Endothelial cell (in vitro differentiated cells): ENCODE measurements around the gene UQCRQ. TPM values are rescaled to one million over a fixed set of nuclear protein-coding genes. Genes with fewer than 3 reads are reported as not detected.

ENCODE experiments used
- DNase-seq: peaks from one replicate; pipeline ENCODE4 v3.0.0; 2021; ENCODE audit warnings: low spot score
- H3K27ac Mint-ChIP-seq: one replicate; pipeline ENCODE4 v1.8.0; 2021; ENCODE audit warnings: mixed read lengths, inconsistent platforms; ENCODE audit not compliant: unreplicated experiment
- H3K27me3 Mint-ChIP-seq: one replicate; pipeline ENCODE4 v1.8.0; 2021; ENCODE audit warnings: mild to moderate bottlenecking, moderate library complexity, mixed read lengths, inconsistent platforms; ENCODE audit not compliant: unreplicated experiment
- H3K36me3 Mint-ChIP-seq: one replicate; pipeline ENCODE4 v1.8.0; 2021; ENCODE audit warnings: mild to moderate bottlenecking, low read depth, mixed read lengths, inconsistent platforms; ENCODE audit not compliant: unreplicated experiment
- H3K4me1 Mint-ChIP-seq: one replicate; pipeline ENCODE4 v1.8.0; 2021; ENCODE audit warnings: mild to moderate bottlenecking, mixed read lengths, inconsistent platforms; ENCODE audit not compliant: unreplicated experiment
- H3K4me3 Mint-ChIP-seq: one replicate; pipeline ENCODE4 v1.8.0; 2021; ENCODE audit warnings: mild to moderate bottlenecking, mixed read lengths, inconsistent platforms; ENCODE audit not compliant: unreplicated experiment
- H3K9me3 Mint-ChIP-seq: one replicate; pipeline ENCODE4 v1.8.0; 2021; ENCODE audit warnings: mixed read lengths, inconsistent platforms; ENCODE audit not compliant: unreplicated experiment
- total RNA-seq: library from RNA; stranded (reverse); fragmentation: NEBNext Ultra II Directional; extraction: Animal tissue kit (Norgen Biotek cat#: 25700); gene quantifications from one replicate; pipeline ENCODE4 v1.2.1, GENCODE V29; 2021; ENCODE audit not compliant: unreplicated experiment
- TF ChIP-seq, protein P1 (sequence below): fragments of 200-600 bp; sonication (generic); IDR thresholded peaks from one replicate; pipeline ENCODE4 v1.5.0; 2021; ENCODE audit warnings: antibody characterized with exemption; ENCODE audit not compliant: unreplicated experiment

UQCRQ gene
- total RNA-seq, 1 donor from 2014 or later, result 152 TPM

DNA sequence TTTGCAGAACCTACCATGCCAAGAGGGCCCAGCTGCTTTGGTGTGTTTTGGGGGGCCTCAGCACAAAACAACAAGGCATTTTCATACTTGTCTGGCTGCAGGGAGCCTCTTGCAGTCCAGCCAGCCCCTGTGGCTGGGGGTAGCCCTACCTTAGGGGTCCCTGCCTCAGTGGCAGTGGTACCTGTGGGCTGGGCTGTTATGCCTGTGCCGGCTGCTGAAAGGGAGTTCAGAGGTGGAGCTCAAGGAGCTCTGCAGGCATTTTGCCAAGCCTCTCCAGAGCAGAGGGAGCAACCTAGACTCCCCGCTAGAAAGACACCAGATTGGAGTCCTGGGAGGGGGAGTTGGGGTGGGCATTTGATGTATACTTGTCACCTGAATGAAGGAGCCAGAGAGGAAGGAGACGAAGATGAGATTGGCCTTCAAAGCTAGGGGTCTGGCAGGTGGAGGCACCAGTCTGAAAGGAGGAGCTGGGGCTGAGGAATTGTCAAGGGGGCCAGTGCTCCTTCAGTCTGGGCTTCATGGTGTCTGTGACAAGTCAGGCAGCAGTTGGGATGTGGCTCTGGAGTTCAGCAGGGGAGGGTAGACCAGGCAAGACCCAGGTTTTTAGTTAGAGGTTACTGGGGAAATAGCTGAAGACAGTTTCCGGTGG lies 37.5 kb upstream of the UQCRQ start:
- H3K4me1 Mint-ChIP-seq, result peaks cover 19% of the 10 kb centered on the region
- peaks cover 16% of the 10 kb centered on the region for H3K27me3 Mint-ChIP-seq
- peaks cover 5% of the 10 kb centered on the region for H3K36me3 Mint-ChIP-seq
- no peaks in the 10 kb centered on the region for H3K9me3 Mint-ChIP-seq
- H3K27ac Mint-ChIP-seq, result no peak overlapping the region
- no peak for DNase-seq
- TF ChIP-seq, protein P1, sequence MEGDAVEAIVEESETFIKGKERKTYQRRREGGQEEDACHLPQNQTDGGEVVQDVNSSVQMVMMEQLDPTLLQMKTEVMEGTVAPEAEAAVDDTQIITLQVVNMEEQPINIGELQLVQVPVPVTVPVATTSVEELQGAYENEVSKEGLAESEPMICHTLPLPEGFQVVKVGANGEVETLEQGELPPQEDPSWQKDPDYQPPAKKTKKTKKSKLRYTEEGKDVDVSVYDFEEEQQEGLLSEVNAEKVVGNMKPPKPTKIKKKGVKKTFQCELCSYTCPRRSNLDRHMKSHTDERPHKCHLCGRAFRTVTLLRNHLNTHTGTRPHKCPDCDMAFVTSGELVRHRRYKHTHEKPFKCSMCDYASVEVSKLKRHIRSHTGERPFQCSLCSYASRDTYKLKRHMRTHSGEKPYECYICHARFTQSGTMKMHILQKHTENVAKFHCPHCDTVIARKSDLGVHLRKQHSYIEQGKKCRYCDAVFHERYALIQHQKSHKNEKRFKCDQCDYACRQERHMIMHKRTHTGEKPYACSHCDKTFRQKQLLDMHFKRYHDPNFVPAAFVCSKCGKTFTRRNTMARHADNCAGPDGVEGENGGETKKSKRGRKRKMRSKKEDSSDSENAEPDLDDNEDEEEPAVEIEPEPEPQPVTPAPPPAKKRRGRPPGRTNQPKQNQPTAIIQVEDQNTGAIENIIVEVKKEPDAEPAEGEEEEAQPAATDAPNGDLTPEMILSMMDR, result no peak
- peak overlapping the region; percentile 80 for H3K4me3 Mint-ChIP-seq

DNA sequence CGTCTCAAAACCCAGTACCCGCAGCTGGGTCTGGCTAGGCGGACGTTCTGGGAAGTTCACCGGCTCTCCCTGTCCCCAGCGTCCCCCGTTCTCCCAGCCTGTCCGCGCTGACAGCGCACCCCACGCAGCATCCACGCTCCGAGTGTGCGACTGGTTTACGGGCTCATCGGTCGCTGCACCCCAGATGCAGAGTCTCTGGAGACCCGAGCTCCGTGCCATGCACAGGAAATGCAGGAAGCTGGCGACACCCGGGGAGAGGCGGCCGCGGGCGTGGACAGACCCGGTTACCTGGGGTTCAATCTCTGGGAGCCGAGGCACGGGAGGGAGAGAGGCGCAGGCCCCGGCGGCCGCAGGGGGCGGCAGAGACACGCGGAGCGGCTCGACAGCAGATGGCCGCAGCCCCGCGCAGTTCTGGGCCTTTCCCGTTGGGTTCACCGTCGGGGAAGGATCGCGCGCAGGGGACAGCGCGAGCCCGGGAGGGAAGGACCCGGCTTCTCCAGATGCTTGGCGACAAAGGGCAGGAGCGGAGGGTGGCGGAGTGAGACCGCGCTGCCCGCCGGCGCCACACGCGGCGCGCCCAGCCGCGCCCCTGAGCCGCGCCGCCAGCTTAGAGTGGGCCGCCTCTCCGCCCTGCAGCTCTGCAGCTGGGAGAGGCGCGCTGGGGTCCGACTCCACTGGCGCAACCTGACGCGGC lies 36.6 kb upstream of the UQCRQ start:
- no peaks in the 10 kb centered on the region for H3K9me3 Mint-ChIP-seq
- TF ChIP-seq, protein P1, result peak; percentile 65
- peaks cover 19% of the 10 kb centered on the region for H3K4me1 Mint-ChIP-seq
- H3K4me3 Mint-ChIP-seq, result peak overlapping the region; percentile 81
- peaks cover 5% of the 10 kb centered on the region for H3K36me3 Mint-ChIP-seq
- peak; percentile 79 for DNase-seq
- peaks cover 16% of the 10 kb centered on the region for H3K27me3 Mint-ChIP-seq
- no peak overlapping the region for H3K27ac Mint-ChIP-seq

DNA sequence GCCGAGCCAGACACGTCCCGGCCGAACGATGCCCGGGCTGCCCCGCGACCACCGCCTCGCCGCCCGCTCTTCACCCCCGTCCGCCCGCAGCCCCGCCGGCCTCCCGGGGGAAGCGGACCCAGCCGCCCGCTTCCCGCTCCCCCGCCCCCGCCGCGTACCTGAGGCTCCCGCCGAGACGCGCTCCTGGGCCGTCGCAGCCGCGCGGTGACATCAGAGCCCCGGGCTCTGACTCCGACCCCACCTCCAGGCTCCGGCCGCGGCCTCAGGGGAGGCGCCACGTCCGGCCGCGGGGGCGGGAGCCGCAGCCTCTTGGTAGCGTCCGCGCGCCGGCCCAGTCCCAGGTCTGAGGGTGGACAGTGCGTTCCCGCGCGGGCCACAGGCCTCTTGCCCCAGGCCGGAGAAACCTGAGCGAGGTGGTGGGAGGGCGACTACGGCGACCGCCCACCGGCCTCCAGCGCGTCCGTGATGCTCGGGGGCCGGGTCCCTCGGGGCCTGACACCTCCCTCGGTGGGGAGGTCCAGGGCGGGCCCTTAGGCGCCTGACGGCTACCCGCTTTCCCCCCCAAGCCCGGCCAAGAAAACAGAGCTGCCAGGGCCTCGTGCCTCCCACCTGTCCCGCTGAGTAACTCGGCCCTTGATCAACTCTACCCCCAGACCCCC lies 35.9 kb upstream of the UQCRQ start, which contains the start of gene SHROOM1:
TSS of gene SHROOM1 (minus strand) at position 212 of the 659 bp plus-strand sequence. CDS start 4,507 bp downstream, outside the sequence.
- Mint-ChIP-seq H3K9me3 (no peaks in the 10 kb centered on the region), H3K4me3 (peak within 1 kb of the TSS; percentile 88), H3K27me3 (peaks cover 13% of the 10 kb centered on the region), H3K27ac (peak within 1 kb of the TSS; percentile 37), H3K36me3 (peaks cover 5% of the 10 kb centered on the region), H3K4me1 (peaks cover 19% of the 10 kb centered on the region)
- no peak for DNase-seq
- TF ChIP-seq, protein P1, result no peak

DNA sequence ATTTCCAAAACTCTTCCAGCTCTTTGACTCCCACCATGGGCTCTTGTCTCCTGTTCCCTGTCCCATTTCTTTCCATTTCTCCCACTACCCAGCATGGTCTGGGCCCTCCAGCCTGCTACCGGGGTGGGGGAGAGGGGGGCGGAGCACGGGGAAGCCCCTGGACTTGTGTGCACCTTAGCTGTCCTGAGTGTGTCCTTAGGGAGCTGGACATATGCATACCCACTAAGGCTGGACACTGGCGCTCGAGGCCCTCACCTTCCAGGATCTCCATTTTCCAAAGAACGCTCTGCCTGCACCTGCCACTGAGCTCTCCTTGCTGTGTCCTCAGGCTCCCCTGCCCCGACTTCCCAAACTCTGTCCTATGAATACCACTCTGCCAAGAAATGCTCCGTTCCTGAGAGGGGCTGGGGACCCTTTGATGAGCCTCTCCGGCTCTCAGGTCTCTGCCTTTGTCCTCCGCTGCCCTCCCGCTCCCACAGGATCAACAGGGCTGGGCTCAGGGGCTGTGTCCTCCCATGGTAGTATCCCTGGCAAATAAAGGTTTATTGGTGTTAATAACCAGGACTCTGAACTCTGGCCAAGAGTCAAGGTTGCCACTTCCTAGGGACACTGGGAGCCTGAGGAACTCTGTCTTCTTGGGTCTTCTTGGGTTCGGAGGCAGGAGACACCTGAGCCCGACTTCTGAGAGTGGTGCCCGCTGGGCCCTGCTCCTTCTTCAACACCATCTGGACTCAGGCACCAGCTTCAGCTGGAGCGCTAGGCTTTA lies 35.2 kb upstream of the UQCRQ start:
- peak overlapping the region; percentile 88 for H3K4me3 Mint-ChIP-seq
- peaks cover 5% of the 10 kb centered on the region for H3K36me3 Mint-ChIP-seq
- TF ChIP-seq, protein P1, result no peak
- H3K9me3 Mint-ChIP-seq, result no peaks in the 10 kb centered on the region
- peaks cover 21% of the 10 kb centered on the region for H3K4me1 Mint-ChIP-seq
- H3K27ac Mint-ChIP-seq, result peak overlapping the region; percentile 37
- peaks cover 13% of the 10 kb centered on the region for H3K27me3 Mint-ChIP-seq
- no peak for DNase-seq
